ENCODE results near the gene BCAT1.

- no peak for TF ChIP-seq CTCF (IDR thresholded peaks at IDR 0.05; ENCODE audit: low read length)
- TF ChIP-seq EZH2 (IDR thresholded peaks at IDR 0.05; ENCODE audit: borderline replicate concordance, low read length), result no peak
Measured at GRCh38 chr12:24933694-24934407, 15.1 kb downstream of the BCAT1 start.

All from OCI-LY1 (cell line).